Measurements from ENCODE around the gene GYG2. TPM values are rescaled to one million over a fixed set of nuclear protein-coding genes. Genes with fewer than 3 reads are reported as not detected.
A peak's percentile ranks its signal among the peaks of the same experiment; 100 is the strongest.
"Not testable (repeated sequence)": the region's sequence is repeated elsewhere in the genome, so short reads cannot be mapped to it uniquely, and the experiment has no call there.

The GYG2 gene
- total RNA-seq, 3 donors from 2014 or later = 3.5 to 15.6 (median 3.7) TPM

DNA sequence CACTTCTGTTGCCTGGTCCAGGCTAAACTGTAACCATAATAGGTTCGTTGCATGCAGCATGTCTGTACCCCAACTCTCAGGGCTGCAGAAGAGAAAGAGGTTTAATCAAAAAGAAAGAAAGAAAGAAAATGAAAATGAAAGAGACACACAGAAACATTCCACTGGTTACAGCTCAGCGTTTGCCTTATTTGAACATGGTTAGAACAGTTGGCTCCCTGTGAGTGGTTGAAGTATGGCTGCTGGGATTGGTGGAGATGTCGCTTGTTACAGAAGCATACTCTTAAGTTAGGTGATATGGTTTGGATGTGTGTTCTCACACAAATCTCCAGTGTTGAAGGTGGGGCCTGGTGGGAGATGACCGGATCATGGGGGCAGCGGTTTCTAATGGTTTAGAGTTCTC, 64.1 kb downstream of the GYG2 start:
- no peaks in the 10 kb centered on the region for H3K4me1 ChIP-seq (ENCODE audit: low read depth)
- no peaks in the 10 kb centered on the region for H3K9me3 ChIP-seq
- no peak overlapping the region for H3K4me3 ChIP-seq
- TF ChIP-seq, protein P1, sequence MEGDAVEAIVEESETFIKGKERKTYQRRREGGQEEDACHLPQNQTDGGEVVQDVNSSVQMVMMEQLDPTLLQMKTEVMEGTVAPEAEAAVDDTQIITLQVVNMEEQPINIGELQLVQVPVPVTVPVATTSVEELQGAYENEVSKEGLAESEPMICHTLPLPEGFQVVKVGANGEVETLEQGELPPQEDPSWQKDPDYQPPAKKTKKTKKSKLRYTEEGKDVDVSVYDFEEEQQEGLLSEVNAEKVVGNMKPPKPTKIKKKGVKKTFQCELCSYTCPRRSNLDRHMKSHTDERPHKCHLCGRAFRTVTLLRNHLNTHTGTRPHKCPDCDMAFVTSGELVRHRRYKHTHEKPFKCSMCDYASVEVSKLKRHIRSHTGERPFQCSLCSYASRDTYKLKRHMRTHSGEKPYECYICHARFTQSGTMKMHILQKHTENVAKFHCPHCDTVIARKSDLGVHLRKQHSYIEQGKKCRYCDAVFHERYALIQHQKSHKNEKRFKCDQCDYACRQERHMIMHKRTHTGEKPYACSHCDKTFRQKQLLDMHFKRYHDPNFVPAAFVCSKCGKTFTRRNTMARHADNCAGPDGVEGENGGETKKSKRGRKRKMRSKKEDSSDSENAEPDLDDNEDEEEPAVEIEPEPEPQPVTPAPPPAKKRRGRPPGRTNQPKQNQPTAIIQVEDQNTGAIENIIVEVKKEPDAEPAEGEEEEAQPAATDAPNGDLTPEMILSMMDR (IDR thresholded peaks at IDR 0.05) = no peak
- intact Hi-C loops (cut with DNase I, micrococcal nuclease) = no loop called here
- DNase-seq = no peak
- H3K36me3 ChIP-seq (ENCODE audit: low read depth) = no peaks in the 10 kb centered on the region
- no peak for ATAC-seq

DNA sequence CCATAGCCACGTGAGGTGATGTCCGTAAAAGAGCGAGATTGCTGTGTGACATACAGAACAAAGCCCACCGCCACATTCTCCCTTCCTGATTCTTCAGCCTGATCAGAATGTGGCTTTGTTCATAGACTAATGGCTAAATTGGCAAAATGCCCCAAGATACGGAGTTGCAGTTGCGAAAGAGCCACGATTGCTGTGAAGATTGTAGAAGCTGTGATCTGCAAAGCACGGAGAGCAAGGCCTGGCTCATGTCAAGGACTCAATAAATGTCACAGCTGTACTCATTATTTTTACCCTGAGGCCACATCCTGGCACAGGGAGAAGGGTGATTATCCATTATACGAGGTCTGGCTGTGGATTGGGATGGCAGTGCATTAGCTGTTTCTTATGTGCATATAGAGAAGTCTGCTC, 66.2 kb downstream of the GYG2 start:
- H3K4me3 ChIP-seq = no peak overlapping the region
- H3K9me3 ChIP-seq = no peaks in the 10 kb centered on the region
- no peaks in the 10 kb centered on the region for H3K36me3 ChIP-seq (ENCODE audit: low read depth)
- intact Hi-C loops (cut with DNase I, micrococcal nuclease) = no loop called here
- TF ChIP-seq, protein P1 (IDR thresholded peaks at IDR 0.05) = no peak
- DNase-seq = peak in 1 of 3 donors; percentile 55
- no peaks in the 10 kb centered on the region for H3K4me1 ChIP-seq (ENCODE audit: low read depth)
- ATAC-seq = peak; percentile 28

DNA sequence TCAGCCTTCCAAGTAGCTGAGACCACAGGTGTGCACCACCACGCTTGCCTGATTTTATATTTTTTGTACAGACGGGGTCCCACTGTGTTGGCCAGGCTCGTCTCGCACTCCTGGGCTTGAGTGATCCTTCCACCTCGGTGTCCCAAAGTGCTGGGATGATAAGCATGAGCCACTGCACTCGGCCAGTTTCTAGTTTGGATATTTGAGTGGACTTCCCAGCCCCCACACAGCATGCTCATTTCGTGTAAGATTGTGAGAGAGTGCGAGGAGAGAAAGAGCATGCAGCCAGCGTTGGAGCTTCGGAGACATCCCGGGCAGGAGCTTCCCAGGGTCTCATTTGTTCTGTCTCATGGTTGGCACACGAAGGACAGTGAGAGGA, 68.6 kb downstream of the GYG2 start:
- Histone ChIP-seq H3K4me1 (ENCODE audit: low read depth) (no peaks in the 10 kb centered on the region), H3K36me3 (ENCODE audit: low read depth) (no peaks in the 10 kb centered on the region), H3K9me3 (no peaks in the 10 kb centered on the region), H3K4me3 (no peak overlapping the region)
- intact Hi-C loops (cut with DNase I, micrococcal nuclease) = no loop called here
- TF ChIP-seq, protein P1 (IDR thresholded peaks at IDR 0.05) = no peak
- ATAC-seq = peak; percentile 2
- DNase-seq = peak in 1 of 3 donors; percentile 19

DNA sequence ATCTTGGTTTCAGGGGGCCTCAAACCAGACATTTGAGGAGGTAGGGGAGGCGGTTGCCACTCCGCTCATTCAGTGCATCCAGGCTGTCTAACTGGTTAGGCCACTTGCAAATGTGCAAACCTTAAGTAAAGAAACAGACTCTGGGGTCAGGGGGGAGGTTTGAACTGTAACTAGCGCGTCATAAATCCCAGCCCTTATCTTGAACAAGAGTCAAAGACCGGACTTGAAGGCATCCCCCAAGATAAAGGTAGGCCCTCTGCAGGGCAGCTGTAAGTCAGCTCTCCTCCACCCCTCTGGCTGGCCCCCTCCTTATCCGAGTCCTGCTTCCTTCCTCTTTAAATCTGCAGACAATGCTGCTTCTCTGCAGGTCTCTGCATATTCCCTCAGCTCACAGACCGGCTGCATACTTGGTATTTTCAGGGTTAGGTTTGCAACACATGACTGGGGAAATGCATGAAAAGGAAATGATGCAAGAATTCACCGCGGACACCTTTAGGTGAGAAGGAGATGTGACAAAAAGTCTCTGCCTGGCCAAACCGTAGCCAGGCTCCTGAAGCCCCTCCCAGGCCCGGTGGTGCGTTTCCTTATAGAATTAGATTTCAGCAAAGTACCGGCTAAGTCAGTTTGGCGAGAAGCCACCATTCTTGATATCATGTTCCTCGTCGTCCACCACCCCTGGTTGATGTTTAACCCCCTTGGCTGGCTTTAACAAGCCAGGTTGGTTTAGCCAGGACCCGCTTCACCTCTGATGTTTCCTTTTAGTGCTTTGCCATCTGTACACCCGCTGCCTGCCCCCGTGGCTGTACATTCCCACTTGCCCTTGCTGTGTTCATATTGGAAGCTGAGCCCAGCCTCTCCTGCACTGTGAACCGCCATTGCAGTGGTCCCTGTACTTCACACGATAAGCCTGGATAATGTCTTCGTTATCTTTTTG, 69.2 kb downstream of the GYG2 start:
- H3K36me3 ChIP-seq (ENCODE audit: low read depth); H3K9me3 ChIP-seq; intact Hi-C loops (cut with DNase I, micrococcal nuclease); H3K4me1 ChIP-seq (ENCODE audit: low read depth); H3K4me3 ChIP-seq: not testable (repeated sequence)
- DNase-seq = peak; percentile 68 to 88 (median 85)
- ATAC-seq = peak; percentile 85

DNA sequence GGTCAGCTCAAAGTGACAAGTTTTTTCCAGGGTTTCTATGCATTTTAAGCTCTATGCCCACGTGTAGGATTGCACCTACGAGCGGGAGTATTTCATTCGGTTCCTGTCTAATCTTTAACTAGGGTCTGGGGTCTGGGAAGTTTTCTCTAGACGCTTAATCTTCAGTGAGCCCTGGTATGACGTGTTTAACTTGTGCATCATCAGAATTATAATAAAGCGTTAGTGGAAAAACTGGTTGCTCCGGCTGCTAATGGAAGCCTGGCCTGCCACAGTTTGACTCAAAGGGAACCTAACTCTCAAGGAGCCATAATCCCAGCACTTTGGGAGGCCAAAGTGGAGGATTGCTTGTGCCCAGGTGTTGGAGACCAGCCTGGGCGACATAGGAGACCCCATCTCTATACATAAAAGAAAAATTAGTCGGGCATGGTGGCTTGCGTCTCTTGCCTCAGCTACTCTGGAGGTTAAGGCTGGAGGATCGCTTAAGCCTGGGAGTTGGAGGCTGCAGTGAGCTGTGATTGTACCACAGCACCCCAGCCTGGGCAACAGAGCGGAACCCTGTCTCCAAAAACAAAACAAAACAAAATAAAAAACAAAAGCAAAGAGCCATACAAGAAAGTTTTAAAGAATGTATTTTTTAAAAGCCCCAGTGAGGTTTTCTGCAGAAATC, 70.2 kb downstream of the GYG2 start:
- no peak overlapping the region for H3K4me3 ChIP-seq
- peak; percentile 35 for ATAC-seq

More for the DNA sequence above, 70.2 kb downstream of the GYG2 start:
- intact Hi-C loops (cut with DNase I, micrococcal nuclease) = no loop called here
- Histone ChIP-seq H3K36me3 (ENCODE audit: low read depth) (no peaks in the 10 kb centered on the region), H3K4me1 (ENCODE audit: low read depth) (no peaks in the 10 kb centered on the region), H3K9me3 (no peaks in the 10 kb centered on the region)
- TF ChIP-seq, protein P1 (IDR thresholded peaks at IDR 0.05) = no peak
- peak in 1 of 3 donors; percentile 63 for DNase-seq
